Astrocyte of the cerebellum (primary cell): ENCODE results near the gene MGAT2.

Experiments used
- DNase-seq: peaks from one replicate; pipeline ENCODE4 v3.0.0-alpha.2; 2011; ENCODE audit warnings: low read depth
- H3K4me3 ChIP-seq: 2 replicates; pipeline ENCODE4 v1.5.1; 2011; ENCODE audit warnings: mild to moderate bottlenecking, low read depth, low read length, moderate library complexity
- CTCF ChIP-seq: IDR thresholded peaks from 2 replicates; pipeline ENCODE4 v1.5.1; 2012; ENCODE audit warnings: low read length, low read depth, moderate library complexity, mild to moderate bottlenecking; ENCODE audit errors: missing control alignments
- in situ Hi-C: cut with HindIII; loops from 2 replicates; pipeline ENCODE4 v1.10.0; 2017; ENCODE audit warnings: low sequenced_read_pairs

MGAT2 gene

GRCh38 chr14:49634547-49635334 is 14.1 kb downstream of the MGAT2 start, which contains the start of gene DNAAF2:
DNAAF2 (minus strand) TSS chr14:49635244; CDS start chr14:49635149, 95 bp downstream.
- TF ChIP-seq CTCF = no peak
- in situ Hi-C loops = no loop called here

GRCh38 chr14:49636866-49637265 is 16.3 kb downstream of the MGAT2 start:
- TF ChIP-seq CTCF = no peak
- DNase-seq = no peak
- H3K4me3 ChIP-seq = no peak overlapping the region
- in situ Hi-C loops = no loop called here

More at GRCh38 chr14:49634547-49635334, 14.1 kb downstream of the MGAT2 start, which contains the start of gene DNAAF2:
- H3K4me3 ChIP-seq = peak within 1 kb of the TSS; percentile 98
- DNase-seq = peak; percentile 31

- H3K4me3 ChIP-seq = no peak overlapping the region
- DNase-seq = no peak
- no peak for TF ChIP-seq CTCF
- in situ Hi-C loops = no loop called here
These were observed 17.0 kb downstream of the MGAT2 start for GRCh38 chr14:49637534-49638078.

- in situ Hi-C loops = no loop called here
- DNase-seq = no peak
- TF ChIP-seq CTCF = no peak
- H3K4me3 ChIP-seq = no peak overlapping the region
These were observed 20.2 kb downstream of the MGAT2 start for GRCh38 chr14:49640540-49641417.

- DNase-seq = no peak
- H3K4me3 ChIP-seq = no peak overlapping the region
- in situ Hi-C loops = no loop called here
- no peak for TF ChIP-seq CTCF
These were observed 21.1 kb downstream of the MGAT2 start for GRCh38 chr14:49641697-49642129.

GRCh38 chr14:49642163-49642562 is 21.6 kb downstream of the MGAT2 start:
- no peak for TF ChIP-seq CTCF
- no peak overlapping the region for H3K4me3 ChIP-seq
- DNase-seq = no peak
- in situ Hi-C loops = no loop called here
